ENCODE data around the gene STK32B.

- TF ChIP-seq CTCF (IDR thresholded peaks at IDR 0.05) (no peak), POLR2A (IDR thresholded peaks at IDR 0.05) (no peak)
Observed at GRCh38 chr4:5133201-5133600, 81.9 kb downstream of the STK32B start.
